HL-60/S4 treated with retinoic acid at 250 ng/mL for 4 days and 3 days (cell line): ENCODE data around the gene KRT32.

Experiments
- in situ Hi-C: fragments of 300-500 bp; cut with MboI; formaldehyde crosslinking; loops from 2 replicates; pipeline ENCODE4 v1.7.0; 2022; ENCODE audit warnings: low sequenced_read_pairs

KRT32 gene

GRCh38 chr17:41467561-41467960 is 375 bp upstream of the KRT32 start:
- in situ Hi-C loops = no loop called here

GRCh38 chr17:41464682-41465081 is 2.5 kb downstream of the KRT32 start:
- in situ Hi-C loops = no loop called here

DNA sequence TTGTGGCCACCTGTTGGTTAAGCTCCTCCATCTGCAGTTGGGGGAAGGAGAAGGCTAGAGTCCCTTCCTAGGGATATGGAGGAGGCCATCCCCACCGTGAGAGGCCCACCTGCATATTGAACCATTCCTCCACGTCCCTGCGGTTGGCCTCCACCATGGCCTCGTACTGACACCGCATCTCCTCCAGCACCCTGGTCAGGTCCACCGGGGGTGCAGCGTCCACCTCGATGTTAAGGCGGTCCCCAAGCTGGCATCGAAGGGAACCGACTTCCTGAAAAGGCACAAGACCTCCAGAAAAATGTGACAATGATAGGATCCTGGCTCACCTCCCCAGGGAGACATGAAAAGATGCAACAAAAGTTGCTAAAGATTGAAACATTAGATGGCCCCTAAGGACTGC is 3.0 kb downstream of the KRT32 start:
- in situ Hi-C loops = no loop called here

DNA sequence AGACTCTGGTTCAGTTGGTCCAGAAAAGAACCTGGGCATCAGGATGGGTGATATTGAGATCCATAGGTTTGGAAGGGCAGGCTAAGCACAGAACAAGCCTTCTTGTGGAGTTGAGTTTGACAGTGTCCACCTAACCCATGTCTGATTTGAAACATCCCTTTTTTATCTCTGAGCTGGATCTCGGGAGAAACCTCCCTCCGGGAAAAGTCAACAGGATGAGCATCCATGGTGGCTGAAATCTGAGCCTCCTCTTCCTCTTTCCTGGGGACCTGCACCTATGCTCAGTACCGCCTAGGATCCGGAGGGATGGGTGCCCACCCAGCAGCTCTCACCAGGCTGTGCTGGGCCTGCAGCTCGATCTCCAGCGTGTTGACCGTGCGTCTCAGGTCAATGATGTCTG is 3.4 kb downstream of the KRT32 start:
- in situ Hi-C loops = no loop called here

- in situ Hi-C loops = no loop called here
These were observed 4.5 kb downstream of the KRT32 start for GRCh38 chr17:41462705-41463104.

- in situ Hi-C loops = no loop called here
These were observed 9.5 kb downstream of the KRT32 start for GRCh38 chr17:41457676-41458075.

GRCh38 chr17:41456204-41456603 is 11.0 kb downstream of the KRT32 start:
- in situ Hi-C loops = no loop called here

GRCh38 chr17:41455236-41455635 is 11.9 kb downstream of the KRT32 start:
- in situ Hi-C loops = no loop called here

DNA sequence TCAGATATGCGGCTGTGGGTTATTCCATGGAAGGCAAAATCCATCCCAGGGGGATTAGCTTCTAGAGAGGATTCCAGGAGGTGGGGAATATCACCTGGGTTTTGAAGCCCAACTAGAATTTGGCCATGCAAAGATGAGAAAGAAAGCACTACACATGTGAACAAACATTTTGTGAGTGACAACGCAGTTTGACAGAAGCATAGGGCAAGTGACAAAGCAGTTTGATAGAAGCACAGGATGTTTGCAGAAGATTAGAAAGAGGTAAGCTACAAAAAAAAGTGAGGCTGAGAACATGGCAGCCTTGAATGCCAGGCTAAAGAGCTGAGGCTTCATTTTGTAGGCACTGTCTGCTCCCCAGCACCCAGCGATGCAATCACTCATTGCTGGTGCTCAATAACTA is 14.1 kb downstream of the KRT32 start:
- in situ Hi-C loops = no loop called here

DNA sequence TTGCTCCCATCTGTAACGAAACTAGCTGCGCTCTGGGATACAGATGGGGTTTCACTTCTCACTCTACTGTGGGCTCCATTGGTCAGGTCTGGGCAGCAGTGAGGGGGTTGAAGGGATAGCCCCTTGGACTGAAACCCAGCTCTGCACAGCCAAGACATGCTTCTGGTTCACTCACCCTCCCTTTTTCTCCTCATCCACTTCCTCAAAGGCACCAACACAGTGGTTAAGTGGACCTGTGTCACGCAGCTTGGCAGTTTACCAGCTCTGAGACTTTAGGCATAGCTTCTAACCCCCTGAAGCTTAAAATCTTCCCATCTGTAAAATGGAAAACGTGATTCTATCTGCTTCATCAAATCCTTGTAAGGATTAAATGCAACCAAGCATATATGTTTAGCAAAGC is 14.9 kb downstream of the KRT32 start:
- in situ Hi-C loops = no loop called here

DNA sequence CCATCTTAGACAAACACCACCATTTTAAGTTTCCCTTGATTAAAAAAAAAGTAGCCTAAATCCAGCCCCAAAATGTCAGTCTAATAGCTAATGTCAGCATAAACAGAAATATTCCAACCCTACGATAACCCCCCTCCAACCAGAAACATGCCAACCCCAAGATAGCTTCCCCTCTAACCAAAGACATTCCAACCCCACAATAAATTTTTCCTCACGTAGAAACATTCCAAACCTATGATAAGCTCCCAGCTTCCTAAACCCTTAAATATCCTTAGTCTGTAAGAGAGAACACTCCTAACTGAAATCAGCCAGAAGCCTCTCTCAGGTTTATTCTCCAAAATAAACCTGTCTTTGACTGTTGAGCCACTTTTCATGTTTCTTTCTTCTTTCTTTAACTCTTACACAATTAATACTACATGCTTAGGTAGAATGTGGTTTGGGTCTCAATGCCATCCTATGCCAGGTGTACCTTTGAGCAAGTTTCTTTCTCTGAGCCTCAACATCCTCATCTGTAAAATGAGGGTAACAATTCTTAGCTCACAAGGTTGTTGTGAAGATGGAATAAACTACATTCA is 15.9 kb downstream of the KRT32 start:
- in situ Hi-C loops = no loop called here

DNA sequence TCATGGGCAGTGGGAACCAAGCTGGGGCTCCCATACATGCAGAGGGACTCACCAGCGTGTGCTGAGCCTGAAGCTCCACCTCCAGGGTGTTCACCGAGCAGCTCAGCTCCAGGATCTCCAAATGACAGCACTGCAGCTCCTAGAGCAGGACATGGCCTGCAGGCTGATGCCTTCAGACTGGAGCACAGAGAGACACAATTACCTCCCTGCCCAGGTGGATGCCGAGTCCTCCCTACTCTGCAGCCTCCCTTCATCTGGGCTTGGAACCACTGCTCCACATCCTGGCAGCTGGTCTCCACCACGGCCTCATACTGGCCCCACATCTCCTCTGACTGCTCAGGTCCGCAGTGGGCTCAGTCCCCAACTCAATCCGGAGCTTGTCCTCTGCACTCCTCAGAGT is 18.2 kb downstream of the KRT32 start:
- in situ Hi-C loops = no loop called here

DNA sequence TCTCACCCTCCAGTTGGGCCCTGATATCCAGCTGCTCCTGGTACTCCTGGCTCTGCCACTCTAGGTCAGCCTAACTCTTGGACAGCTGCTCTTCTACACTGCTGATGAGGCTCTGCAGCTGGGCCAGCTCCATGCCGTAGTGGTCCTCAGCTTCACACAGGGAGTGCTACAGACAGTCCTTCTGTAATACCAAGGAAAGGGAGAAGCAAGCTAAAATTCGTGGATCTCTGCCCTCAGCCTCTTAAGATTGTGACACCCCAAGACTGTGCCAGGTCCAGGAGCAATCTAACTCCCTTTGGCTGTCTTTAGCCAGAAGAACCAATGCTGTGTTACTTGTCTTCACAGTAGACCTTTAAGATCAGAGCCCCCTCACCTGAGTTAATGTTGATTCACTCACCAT is 18.7 kb downstream of the KRT32 start:
- in situ Hi-C loops = no loop called here

GRCh38 chr17:41446806-41447205 is 20.4 kb downstream of the KRT32 start:
- in situ Hi-C loops = no loop called here

- in situ Hi-C loops = no loop called here
These were observed 22.5 kb downstream of the KRT32 start for GRCh38 chr17:41444640-41445039.

GRCh38 chr17:41444186-41444585 is 23.0 kb downstream of the KRT32 start:
- in situ Hi-C loops = no loop called here

DNA sequence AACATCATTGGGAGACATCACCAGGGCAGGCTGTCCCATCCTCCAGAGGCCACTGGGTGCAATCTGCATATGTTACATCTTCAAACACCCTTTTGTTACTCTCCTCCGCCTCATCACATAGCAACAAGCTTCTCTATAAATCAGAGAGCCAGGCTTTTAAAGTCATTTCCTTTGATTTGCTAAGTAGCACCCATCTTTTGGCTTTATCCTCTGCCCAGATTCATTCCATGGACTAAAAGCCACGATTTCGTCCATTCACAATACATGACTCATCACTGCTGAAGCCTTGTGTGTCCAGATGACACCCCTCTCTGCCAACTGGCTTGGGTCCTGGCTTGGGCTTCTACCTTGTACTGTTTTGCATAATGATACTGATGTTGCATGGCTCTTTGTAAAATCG is 24.4 kb downstream of the KRT32 start:
- in situ Hi-C loops = no loop called here

DNA sequence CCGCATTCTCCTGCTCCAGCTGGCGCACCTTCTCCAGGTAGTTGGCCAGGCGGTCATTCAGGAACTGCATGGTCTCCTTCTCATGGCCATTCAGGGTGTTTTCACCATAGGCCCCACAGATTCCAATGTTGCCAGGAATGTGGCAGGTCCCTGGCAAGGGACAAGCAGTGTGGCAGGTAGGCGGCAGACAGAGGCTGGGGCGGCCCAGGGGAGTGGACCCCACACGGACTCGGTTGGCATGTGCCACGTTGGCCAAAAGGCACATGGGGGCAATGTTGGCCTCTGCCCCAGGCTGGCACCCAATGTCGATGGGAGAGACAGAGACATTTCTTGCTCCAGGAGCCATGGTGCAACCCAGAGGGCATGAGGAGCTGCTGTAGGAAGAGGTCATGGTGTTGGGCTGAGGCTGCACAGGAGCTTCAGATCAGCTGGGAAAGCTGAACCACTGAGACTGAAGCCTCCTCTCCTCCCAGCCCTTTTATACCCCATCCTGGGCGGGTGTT is 26.6 kb downstream of the KRT32 start, which contains the start of gene KRT38:
Gene KRT38, minus strand, starts transcription at position 453 of the 503 bp plus-strand sequence. Its CDS starts 62 bp downstream, at position 391.
- in situ Hi-C loops = no loop called here

- in situ Hi-C loops = no loop called here
These were observed 27.8 kb downstream of the KRT32 start for GRCh38 chr17:41439375-41439774.

GRCh38 chr17:41437769-41438168 is 29.4 kb downstream of the KRT32 start:
- in situ Hi-C loops = no loop called here

- in situ Hi-C loops = no loop called here
These were observed 29.9 kb downstream of the KRT32 start for GRCh38 chr17:41437254-41437653.

DNA sequence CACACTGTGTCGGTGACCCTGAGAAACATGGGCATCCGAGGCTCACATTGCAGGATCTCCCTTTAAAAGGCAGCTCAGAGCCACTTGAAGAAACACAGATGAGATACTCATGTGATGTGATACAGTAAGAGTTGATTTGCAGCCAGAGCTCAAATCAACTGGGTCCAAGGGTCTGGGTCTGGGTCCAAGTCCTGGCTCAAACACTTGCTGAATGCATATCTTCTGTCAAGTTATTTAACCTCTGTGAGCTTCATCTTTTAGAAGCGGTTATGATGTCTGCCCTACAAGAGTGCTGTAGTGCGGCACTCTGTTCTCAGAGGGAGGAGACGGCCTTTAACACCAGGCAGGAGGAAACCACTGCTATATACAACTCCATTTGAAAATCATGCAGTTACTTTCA is 32.8 kb downstream of the KRT32 start:
- in situ Hi-C loops = no loop called here

- in situ Hi-C loops = no loop called here
These were observed 33.2 kb downstream of the KRT32 start for GRCh38 chr17:41434005-41434404.
